Liver (tissue), 9 donors: ENCODE data around the gene C2. TPM values are rescaled to one million over a fixed set of nuclear protein-coding genes. Genes with fewer than 3 reads are reported as not detected.

Experiments
- DNase-seq: peaks from one replicate; pipeline ENCODE4 v3.0.0-alpha.2; 2017; ENCODE audit warnings: low spot score
- H3K27ac ChIP-seq, 2 donors: one replicate each; pipeline ENCODE4 v1.7.0; 2013; ENCODE audit warnings: inconsistent platforms in 2 of 2, low read length in 2 of 2, control low read depth in 1 of 2, low read depth in 1 of 2, mild to moderate bottlenecking in 1 of 2
- H3K27me3 ChIP-seq, 4 donors: one replicate each; pipeline versions ENCODE4 v1.6.1 to v1.7.0; 2013; ENCODE audit warnings: low read length in 3 of 4, inconsistent platforms in 1 of 4, mild to moderate bottlenecking in 1 of 4, moderate library complexity in 1 of 4; ENCODE audit not compliant: control insufficient read depth in 4 of 4, insufficient read depth in 4 of 4
- H3K36me3 ChIP-seq, 4 donors: one replicate each; pipeline versions ENCODE4 v1.6.1 to v1.7.0; 2013; ENCODE audit warnings: low read length in 3 of 4, mild to moderate bottlenecking in 3 of 4, low read depth in 1 of 4, moderate library complexity in 1 of 4; ENCODE audit not compliant: control insufficient read depth in 4 of 4, insufficient read depth in 3 of 4
- H3K4me1 ChIP-seq, 4 donors: one replicate each; pipeline versions ENCODE4 v1.6.1 to v1.7.0; 2013; ENCODE audit warnings: low read length in 3 of 4, mild to moderate bottlenecking in 3 of 4, moderate library complexity in 1 of 4; ENCODE audit not compliant: control insufficient read depth in 4 of 4, insufficient read depth in 4 of 4
- H3K4me3 ChIP-seq, 3 donors: one replicate each; pipeline versions ENCODE4 v1.6.1 to v1.7.0; 2013; ENCODE audit warnings: low read length in 3 of 3, control low read depth in 1 of 3, low read depth in 1 of 3, mild to moderate bottlenecking in 1 of 3
- H3K9ac ChIP-seq, 2 donors: one replicate each; pipeline ENCODE4 v1.7.0; 2013; ENCODE audit warnings: low read length in 2 of 2, mild to moderate bottlenecking in 2 of 2, moderate library complexity in 2 of 2, control low read depth in 1 of 2, low read depth in 1 of 2
- H3K9me3 ChIP-seq, 4 donors: one replicate each; pipeline versions ENCODE4 v1.6.1 to v1.7.0; 2013; ENCODE audit warnings: low read length in 3 of 4; ENCODE audit not compliant: control insufficient read depth in 4 of 4
- EGR1 ChIP-seq, 2 donors: IDR thresholded peaks; 2 replicates each; pipeline ENCODE4 v1.6.1; 2016 to 2018; ENCODE audit warnings: antibody characterized with exemption in 2 of 2, low read depth in 2 of 2
- FOXA1 ChIP-seq: IDR thresholded peaks from 2 replicates; pipeline ENCODE4 v1.6.1; 2016; ENCODE audit warnings: antibody characterized with exemption
- FOXA2 ChIP-seq: IDR thresholded peaks from 2 replicates; pipeline ENCODE4 v1.6.1; 2016; ENCODE audit warnings: antibody characterized with exemption
- GABPA ChIP-seq, 2 donors: IDR thresholded peaks in 1 of 2; conservative IDR thresholded peaks in 1 of 2; 2 replicates each; pipeline ENCODE4 v1.6.1; 2016; ENCODE audit warnings: antibody characterized with exemption in 2 of 2, mild to moderate bottlenecking in 1 of 2, moderate library complexity in 1 of 2
- HNF4A ChIP-seq, 2 donors: conservative IDR thresholded peaks; 2 replicates each; pipeline ENCODE4 v1.6.1; 2016; ENCODE audit warnings: antibody characterized with exemption in 2 of 2, mild to moderate bottlenecking in 2 of 2
- HNF4G ChIP-seq: IDR thresholded peaks from 2 replicates; pipeline ENCODE4 v1.6.1; 2016; ENCODE audit warnings: antibody characterized with exemption
- JUND ChIP-seq, 2 donors: IDR thresholded peaks; 2 replicates each; pipeline ENCODE4 v1.6.1; 2016; ENCODE audit warnings: antibody characterized with exemption in 2 of 2
- NR2F2 ChIP-seq: IDR thresholded peaks from 2 replicates; pipeline ENCODE4 v1.6.1; 2016; ENCODE audit warnings: antibody characterized with exemption
- RAD21 ChIP-seq, 2 donors: IDR thresholded peaks; 2 replicates each; pipeline ENCODE4 v1.6.1; 2016; ENCODE audit warnings: antibody characterized with exemption in 2 of 2, mild to moderate bottlenecking in 2 of 2
- RXRA ChIP-seq, 2 donors: IDR thresholded peaks; 2 replicates each; pipeline ENCODE4 v1.6.1; 2017 to 2018; ENCODE audit warnings: antibody characterized with exemption in 2 of 2, mild to moderate bottlenecking in 1 of 2
- TAF1 ChIP-seq: conservative IDR thresholded peaks from 2 replicates; pipeline ENCODE4 v1.6.1; 2016; ENCODE audit warnings: antibody characterized with exemption, mild to moderate bottlenecking
- YY1 ChIP-seq: IDR thresholded peaks from 2 replicates; pipeline ENCODE4 v1.6.1; 2016; ENCODE audit warnings: antibody characterized with exemption, mild to moderate bottlenecking
- WGBS: extraction: QIAGEN DNeasy Blood & Tissue Kit; methylation state at CpG from one replicate; pipeline ENCODE4 v1.1.7; 2013; 5-methylcytosine and 5-hydroxymethylcytosine counted together
- polyA plus RNA-seq, 2 donors: library from polyadenylated mRNA; stranded (reverse) in 1 of 2; unstranded in 1 of 2; fragments of 200-250 nt in 1 of 2; fragments of >200 nt in 1 of 2; fragmentation: Nextera tagmentation in 1 of 2; extraction: Ambion mirVana in 1 of 2; gene quantifications; one replicate each; pipeline versions ENCODE4 v1.2.1 to v1.2.3, GENCODE V29; 2013 to 2015
- total RNA-seq, 2 donors: library from RNA; depleted of rRNA; stranded (reverse); fragments of >200 nt; gene quantifications; one replicate each; pipeline ENCODE4 v1.2.3, GENCODE V29; 2014
- TF ChIP-seq, protein P1 (sequence below): IDR thresholded peaks from 2 replicates; pipeline ENCODE4 v1.6.1; 2016; ENCODE audit warnings: antibody characterized with exemption
- TF ChIP-seq, protein P2 (sequence below): IDR thresholded peaks from 2 replicates; pipeline ENCODE4 v1.6.1; 2016; ENCODE audit warnings: antibody characterized with exemption
- TF ChIP-seq, protein P3 (sequence below): IDR thresholded peaks from 2 replicates; pipeline ENCODE4 v1.6.1; 2016; ENCODE audit warnings: antibody characterized with exemption
- TF ChIP-seq, protein P4 (sequence below): fragments of 150-350 bp; IDR thresholded peaks from 2 replicates; pipeline ENCODE4 v1.5.1; 2017; ENCODE audit warnings: improper control_type of control experiment, low read depth, low read length; ENCODE audit not compliant: missing input control
- TF ChIP-seq, protein P5 (sequence below): IDR thresholded peaks from 2 replicates; pipeline ENCODE4 v1.6.1; 2016; ENCODE audit warnings: antibody characterized with exemption, mild to moderate bottlenecking
- donor health status: healthy.
- donor health status: healthy.
- donor health status: healthy.
- donor health status: healthy.
- donor health status: healthy.

The C2 gene
- total and polyA plus RNA-seq, 4 donors, result 212 to 522 (median 397) TPM

DNA sequence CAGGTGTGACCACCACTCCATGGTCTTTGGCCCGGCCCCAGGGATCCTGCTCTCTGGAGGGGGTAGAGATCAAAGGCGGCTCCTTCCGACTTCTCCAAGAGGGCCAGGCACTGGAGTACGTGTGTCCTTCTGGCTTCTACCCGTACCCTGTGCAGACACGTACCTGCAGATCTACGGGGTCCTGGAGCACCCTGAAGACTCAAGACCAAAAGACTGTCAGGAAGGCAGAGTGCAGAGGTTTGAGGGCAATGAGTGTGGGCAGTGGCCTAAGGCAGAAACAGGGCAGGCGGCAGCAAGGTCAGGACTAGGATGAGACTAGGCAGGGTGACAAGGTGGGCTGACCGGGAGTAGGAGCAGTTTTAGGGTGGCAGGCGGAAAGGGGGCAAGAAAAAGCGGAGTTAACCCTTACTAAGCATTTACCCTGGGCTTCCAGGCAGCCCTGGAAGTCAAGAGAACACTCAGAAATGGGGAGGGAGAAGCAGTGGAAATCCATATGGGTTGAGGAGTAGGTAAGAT lies 18.9 kb downstream of the C2 start:
- Histone ChIP-seq H3K36me3 (peaks cover 2 to 51% (median 40%) of the 10 kb centered on the region in 4 donors), H3K4me3 (peak overlapping the region; percentile 64 to 97 (median 81)), H3K27me3 (no peaks in the 10 kb centered on the region), H3K4me1 (peaks cover 7 to 59% (median 34%) of the 10 kb centered on the region in 4 donors), H3K27ac (peak overlapping the region; percentile 71 to 93), H3K9me3 (no peaks in the 10 kb centered on the region), H3K9ac (peak overlapping the region; percentile 80 to 96)
- DNase-seq, result no peak
- TF ChIP-seq EGR1 (IDR thresholded peaks at IDR 0.05; ENCODE audit: low read depth in 2 of 2) (no peak), FOXA2 (no peak), RXRA (IDR thresholded peaks at IDR 0.05) (no peak), NR2F2 (no peak), FOXA1 (no peak), YY1 (no peak), RAD21 (IDR thresholded peaks at IDR 0.05) (no peak), HNF4G (no peak), HNF4A (conservative IDR thresholded peaks at IDR 0.05) (no peak), GABPA (IDR thresholded peaks at IDR 0.05 in 1 of 2, conservative IDR thresholded peaks at IDR 0.05 in 1 of 2) (no peak), JUND (IDR thresholded peaks at IDR 0.05) (no peak), TAF1 (no peak)
- TF ChIP-seq, protein P1, sequence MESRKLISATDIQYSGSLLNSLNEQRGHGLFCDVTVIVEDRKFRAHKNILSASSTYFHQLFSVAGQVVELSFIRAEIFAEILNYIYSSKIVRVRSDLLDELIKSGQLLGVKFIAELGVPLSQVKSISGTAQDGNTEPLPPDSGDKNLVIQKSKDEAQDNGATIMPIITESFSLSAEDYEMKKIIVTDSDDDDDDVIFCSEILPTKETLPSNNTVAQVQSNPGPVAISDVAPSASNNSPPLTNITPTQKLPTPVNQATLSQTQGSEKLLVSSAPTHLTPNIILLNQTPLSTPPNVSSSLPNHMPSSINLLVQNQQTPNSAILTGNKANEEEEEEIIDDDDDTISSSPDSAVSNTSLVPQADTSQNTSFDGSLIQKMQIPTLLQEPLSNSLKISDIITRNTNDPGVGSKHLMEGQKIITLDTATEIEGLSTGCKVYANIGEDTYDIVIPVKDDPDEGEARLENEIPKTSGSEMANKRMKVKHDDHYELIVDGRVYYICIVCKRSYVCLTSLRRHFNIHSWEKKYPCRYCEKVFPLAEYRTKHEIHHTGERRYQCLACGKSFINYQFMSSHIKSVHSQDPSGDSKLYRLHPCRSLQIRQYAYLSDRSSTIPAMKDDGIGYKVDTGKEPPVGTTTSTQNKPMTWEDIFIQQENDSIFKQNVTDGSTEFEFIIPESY, result no peak
- TF ChIP-seq, protein P2, sequence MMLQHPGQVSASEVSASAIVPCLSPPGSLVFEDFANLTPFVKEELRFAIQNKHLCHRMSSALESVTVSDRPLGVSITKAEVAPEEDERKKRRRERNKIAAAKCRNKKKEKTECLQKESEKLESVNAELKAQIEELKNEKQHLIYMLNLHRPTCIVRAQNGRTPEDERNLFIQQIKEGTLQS, result no peak
- TF ChIP-seq, protein P3, sequence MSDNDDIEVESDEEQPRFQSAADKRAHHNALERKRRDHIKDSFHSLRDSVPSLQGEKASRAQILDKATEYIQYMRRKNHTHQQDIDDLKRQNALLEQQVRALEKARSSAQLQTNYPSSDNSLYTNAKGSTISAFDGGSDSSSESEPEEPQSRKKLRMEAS, result no peak
- TF ChIP-seq, protein P4, sequence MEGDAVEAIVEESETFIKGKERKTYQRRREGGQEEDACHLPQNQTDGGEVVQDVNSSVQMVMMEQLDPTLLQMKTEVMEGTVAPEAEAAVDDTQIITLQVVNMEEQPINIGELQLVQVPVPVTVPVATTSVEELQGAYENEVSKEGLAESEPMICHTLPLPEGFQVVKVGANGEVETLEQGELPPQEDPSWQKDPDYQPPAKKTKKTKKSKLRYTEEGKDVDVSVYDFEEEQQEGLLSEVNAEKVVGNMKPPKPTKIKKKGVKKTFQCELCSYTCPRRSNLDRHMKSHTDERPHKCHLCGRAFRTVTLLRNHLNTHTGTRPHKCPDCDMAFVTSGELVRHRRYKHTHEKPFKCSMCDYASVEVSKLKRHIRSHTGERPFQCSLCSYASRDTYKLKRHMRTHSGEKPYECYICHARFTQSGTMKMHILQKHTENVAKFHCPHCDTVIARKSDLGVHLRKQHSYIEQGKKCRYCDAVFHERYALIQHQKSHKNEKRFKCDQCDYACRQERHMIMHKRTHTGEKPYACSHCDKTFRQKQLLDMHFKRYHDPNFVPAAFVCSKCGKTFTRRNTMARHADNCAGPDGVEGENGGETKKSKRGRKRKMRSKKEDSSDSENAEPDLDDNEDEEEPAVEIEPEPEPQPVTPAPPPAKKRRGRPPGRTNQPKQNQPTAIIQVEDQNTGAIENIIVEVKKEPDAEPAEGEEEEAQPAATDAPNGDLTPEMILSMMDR, result no peak
- TF ChIP-seq, protein P5, sequence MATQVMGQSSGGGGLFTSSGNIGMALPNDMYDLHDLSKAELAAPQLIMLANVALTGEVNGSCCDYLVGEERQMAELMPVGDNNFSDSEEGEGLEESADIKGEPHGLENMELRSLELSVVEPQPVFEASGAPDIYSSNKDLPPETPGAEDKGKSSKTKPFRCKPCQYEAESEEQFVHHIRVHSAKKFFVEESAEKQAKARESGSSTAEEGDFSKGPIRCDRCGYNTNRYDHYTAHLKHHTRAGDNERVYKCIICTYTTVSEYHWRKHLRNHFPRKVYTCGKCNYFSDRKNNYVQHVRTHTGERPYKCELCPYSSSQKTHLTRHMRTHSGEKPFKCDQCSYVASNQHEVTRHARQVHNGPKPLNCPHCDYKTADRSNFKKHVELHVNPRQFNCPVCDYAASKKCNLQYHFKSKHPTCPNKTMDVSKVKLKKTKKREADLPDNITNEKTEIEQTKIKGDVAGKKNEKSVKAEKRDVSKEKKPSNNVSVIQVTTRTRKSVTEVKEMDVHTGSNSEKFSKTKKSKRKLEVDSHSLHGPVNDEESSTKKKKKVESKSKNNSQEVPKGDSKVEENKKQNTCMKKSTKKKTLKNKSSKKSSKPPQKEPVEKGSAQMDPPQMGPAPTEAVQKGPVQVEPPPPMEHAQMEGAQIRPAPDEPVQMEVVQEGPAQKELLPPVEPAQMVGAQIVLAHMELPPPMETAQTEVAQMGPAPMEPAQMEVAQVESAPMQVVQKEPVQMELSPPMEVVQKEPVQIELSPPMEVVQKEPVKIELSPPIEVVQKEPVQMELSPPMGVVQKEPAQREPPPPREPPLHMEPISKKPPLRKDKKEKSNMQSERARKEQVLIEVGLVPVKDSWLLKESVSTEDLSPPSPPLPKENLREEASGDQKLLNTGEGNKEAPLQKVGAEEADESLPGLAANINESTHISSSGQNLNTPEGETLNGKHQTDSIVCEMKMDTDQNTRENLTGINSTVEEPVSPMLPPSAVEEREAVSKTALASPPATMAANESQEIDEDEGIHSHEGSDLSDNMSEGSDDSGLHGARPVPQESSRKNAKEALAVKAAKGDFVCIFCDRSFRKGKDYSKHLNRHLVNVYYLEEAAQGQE, result no peak
- 32% methylated on average over 11 of the region's 11 CpGs for WGBS
